GM18861 (cell line): Measurements from ENCODE around the gene SPATA17.
"Not testable (repeated sequence)": the region's sequence is repeated elsewhere in the genome, so short reads cannot be mapped to it uniquely, and the experiment has no call there.

Source experiments
- ATAC-seq: cut with Tn5 transposase; IDR thresholded peaks from one replicate; pipeline ENCODE4 v1.9.1; 2021; ENCODE audit not compliant: unreplicated experiment

Gene SPATA17

GRCh38 chr1:217674028-217674729, 43.0 kb downstream of the SPATA17 start:
- no peak for ATAC-seq

- no peak for ATAC-seq
Observed at GRCh38 chr1:217681806-217682205, 50.7 kb downstream of the SPATA17 start.

- no peak for ATAC-seq
Observed at GRCh38 chr1:217687511-217687910, 56.4 kb downstream of the SPATA17 start.

GRCh38 chr1:217696140-217696539, 65.0 kb downstream of the SPATA17 start:
- ATAC-seq = not testable (repeated sequence)

DNA sequence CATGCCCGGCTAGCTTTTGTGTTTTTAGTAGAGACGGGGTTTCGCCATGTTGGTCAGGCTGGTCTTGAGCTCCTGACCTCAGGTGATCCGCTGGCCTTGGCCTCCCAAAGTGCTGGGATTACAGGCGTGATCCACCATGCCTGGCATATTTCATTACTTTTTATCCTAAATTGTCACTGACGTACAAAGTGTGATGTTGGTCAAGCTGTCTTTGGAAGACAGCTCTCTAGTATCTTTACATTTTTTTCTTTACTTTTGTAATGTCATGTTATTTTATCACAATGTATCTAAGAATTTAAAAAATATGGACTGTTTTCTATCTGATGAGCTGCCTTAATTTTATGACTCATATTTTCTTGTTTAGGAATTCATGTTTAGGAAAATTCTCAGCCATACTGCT, 72.2 kb downstream of the SPATA17 start:
- no peak for ATAC-seq

- no peak for ATAC-seq
Observed at GRCh38 chr1:217712925-217713597, 81.9 kb downstream of the SPATA17 start.

- no peak for ATAC-seq
Observed at GRCh38 chr1:217715681-217716080, 84.5 kb downstream of the SPATA17 start.

DNA sequence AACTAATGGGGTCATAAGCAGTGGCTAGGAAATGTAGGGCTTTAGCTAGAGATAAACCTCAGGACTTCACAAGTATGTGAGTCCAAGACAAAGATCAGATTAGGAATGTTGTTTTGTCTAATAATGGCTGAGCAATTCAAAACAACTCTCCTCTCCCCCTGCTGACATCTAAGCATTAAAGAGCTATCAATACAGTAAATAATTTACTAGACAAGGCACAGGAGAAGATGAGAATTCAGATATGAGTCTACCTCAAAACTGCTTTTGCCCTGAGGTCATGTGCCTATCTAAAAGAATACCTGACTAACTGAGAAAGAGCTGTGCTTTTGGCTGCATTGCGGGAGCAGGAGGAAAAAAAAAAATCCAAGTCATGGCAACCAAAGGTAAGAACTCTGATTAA, 86.8 kb downstream of the SPATA17 start:
- peak; percentile 42 for ATAC-seq

DNA sequence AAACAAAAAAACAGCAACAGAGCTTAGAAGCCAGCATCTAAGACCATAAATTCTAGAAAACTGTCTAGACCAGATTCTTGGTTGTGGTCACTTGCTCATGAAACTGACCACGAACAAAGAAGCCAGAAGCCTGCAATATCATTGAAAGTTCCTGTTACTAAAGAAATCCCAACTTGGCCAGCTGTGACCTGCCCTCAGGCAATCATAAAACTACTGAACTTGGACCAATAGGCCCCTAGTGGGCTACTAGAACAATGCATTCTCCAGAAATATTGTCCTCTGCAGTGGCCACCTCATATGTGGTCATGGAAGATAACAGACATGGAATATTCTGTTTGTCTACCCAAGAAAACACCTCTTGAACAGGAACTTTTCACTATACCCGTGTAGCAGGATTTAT, 87.7 kb downstream of the SPATA17 start:
- no peak for ATAC-seq

- ATAC-seq = no peak
Observed at GRCh38 chr1:217721692-217722091, 90.5 kb downstream of the SPATA17 start.

DNA sequence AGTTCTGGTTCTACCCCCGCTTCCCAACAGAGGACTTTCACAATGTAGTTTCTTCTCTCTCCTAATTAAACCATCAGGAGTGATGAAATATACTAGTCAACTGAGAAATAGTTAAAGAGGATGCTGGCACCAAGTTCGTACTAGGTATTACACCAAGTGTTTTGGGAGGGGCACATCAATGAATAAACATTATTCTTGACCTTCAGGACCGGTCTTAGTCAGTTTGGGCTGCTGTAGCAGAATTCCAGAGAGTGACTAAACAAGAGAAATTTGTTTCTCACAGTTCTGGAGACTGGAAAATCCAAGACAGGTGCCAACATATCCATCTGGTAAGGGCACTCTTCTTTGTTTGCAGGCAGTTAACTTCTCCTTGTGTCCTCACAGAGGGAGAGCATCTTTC, 103.8 kb downstream of the SPATA17 start:
- ATAC-seq = no peak

- ATAC-seq = no peak
Observed at GRCh38 chr1:217747156-217747769, 116.1 kb downstream of the SPATA17 start.

- ATAC-seq = no peak
Observed at GRCh38 chr1:217769768-217770167, 138.6 kb downstream of the SPATA17 start.

DNA sequence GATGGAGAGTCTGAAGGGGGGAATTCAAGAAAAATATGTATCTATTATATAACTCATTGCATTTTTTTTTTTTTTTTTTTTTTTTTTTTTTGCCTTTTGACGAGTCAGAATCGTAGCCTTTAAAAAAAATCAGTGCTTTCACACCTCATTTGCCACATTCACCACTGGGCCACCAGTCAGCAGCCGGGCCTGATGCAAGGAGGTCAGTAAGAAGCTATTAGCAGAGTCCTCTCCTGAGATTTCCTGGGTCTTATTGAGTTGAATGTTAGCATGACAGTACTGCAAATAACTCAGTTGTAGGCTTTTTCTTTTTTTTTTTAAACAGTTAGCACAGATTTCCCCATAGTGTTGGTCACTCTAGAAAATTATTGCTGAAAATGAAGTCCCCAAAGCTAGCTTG, 139.8 kb downstream of the SPATA17 start:
- ATAC-seq = no peak

DNA sequence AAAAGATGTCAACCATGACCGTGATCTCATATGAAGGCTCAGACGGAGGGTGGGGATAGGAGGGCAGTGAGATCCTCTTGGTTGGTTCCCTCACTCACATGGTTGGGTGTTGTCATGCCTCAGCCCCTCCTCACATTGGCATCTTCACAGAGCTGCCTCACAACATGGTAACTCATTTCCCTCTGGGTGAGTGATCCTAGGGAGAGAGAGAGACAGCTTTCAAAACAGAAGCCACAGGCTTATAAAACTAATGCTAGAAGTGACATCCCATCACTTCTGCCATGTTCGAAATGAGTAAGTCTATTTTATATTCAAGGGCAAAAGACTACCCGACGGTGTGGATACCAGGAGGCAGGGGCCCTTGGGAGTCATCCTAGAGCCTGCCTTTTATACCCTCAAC, 145.5 kb downstream of the SPATA17 start:
- no peak for ATAC-seq

DNA sequence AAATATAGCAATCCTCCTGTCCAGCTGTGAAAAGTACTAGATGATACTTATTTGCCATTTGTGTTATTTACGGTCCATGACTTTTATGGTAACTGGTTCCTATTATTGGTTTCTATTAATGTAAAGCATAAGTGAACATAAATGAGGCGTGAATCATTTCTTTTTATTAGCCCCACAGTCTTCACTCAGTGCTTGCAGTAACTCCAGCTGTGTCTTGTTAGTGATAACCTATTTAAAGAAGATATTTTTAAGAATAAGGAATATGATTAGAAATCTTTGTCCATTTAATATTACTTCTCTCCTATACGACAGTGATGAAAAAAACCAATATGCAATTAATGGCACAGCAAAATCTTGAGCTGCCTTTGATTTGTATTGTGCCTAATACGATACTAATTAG, 149.9 kb downstream of the SPATA17 start:
- ATAC-seq = no peak

- ATAC-seq = no peak
Observed at GRCh38 chr1:217791091-217791490, 159.9 kb downstream of the SPATA17 start.

GRCh38 chr1:217805792-217806191, 174.6 kb downstream of the SPATA17 start:
- no peak for ATAC-seq

DNA sequence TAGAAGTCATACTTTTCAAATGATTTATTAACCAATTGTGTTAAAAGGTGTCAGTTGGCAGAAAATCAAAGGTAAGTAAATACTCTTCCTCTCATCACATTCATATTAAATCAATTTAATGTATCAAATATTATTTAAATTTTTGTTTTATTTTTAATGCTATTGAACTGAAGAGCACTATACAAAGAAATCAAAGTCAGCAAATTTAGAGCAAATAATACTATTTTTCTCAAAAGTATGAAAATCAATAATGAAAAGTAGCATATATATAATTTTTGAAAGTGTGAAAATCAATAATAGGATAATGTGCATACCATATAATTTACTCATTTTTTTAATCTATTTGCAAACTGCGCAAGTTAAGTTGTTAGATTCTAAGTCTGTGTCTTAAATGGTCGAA, 181.0 kb downstream of the SPATA17 start:
- no peak for ATAC-seq

DNA sequence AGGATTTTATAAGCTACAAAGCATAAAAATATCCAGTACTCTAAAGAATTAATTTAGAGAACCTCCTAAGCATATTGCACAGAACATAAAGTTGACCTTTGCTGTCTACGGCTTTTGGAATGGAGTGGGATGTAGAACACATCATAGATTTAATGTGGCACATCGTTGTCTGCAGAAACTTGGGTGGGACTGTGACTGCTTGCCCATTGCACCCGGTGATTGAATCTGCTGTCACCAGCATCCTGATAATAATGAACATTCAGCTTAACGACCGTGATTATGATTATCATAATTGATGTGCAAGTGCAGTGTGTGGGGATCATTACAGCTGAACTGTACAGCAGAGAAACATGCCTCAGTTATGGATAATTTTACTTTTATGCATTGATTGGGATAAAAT, 181.9 kb downstream of the SPATA17 start:
- no peak for ATAC-seq

- no peak for ATAC-seq
Observed at GRCh38 chr1:217837691-217838090, 206.5 kb downstream of the SPATA17 start.

DNA sequence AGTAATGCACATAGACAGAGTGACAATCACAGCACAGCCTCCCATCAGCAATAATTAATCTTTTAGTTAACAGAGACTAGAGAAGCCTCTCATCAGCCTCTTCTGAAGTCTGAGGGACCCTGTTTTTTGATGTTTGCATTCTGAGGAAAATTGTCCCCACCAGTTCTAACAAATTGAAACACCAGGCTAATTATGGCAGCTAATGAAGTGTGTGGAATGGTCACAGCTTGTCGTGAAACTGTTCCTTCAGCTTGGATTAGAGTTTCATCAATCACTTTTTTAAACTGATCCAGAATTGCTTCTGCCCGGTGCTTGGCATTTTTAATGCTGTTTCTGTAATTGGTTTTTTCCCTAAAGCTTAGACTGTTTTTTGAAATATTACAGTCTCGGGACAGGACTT, 208.0 kb downstream of the SPATA17 start:
- ATAC-seq = no peak
